ENCODE results near the gene STUB1.

The STUB1 gene

GRCh38 chr16:724188-725040 is 44.2 kb downstream of the STUB1 start:
- no peak for DNase-seq (ENCODE audit: low read depth in 2 of 2)

- DNase-seq (ENCODE audit: low read depth in 2 of 2) = no peak
Observed at GRCh38 chr16:725041-725376, 44.8 kb downstream of the STUB1 start.

GRCh38 chr16:725463-726187 is 45.4 kb downstream of the STUB1 start:
- DNase-seq (ENCODE audit: low read depth in 2 of 2) = no peak

GRCh38 chr16:726188-726437 is 45.9 kb downstream of the STUB1 start:
- no peak for DNase-seq (ENCODE audit: low read depth in 2 of 2)

- no peak for DNase-seq (ENCODE audit: low read depth in 2 of 2)
Observed at GRCh38 chr16:726438-727290, 46.5 kb downstream of the STUB1 start, which contains the start of the genes CCDC78 and HAGHL. Gene CCDC78 (minus strand): TSS chr16:726443. CDS start chr16:726367, 76 bp downstream. Gene HAGHL (plus strand): TSS chr16:727106. CDS start chr16:727510, 404 bp downstream.

GRCh38 chr16:727291-727977 is 47.2 kb downstream of the STUB1 start:
- no peak for DNase-seq (ENCODE audit: low read depth in 2 of 2)

GRCh38 chr16:728131-728889 is 48.1 kb downstream of the STUB1 start:
- peak in 1 of 2 donors; percentile 50 for DNase-seq (ENCODE audit: low read depth in 2 of 2)

GRCh38 chr16:728890-729744 is 48.9 kb downstream of the STUB1 start:
- DNase-seq (ENCODE audit: low read depth in 2 of 2) = no peak

- no peak for DNase-seq (ENCODE audit: low read depth in 2 of 2)
Observed at GRCh38 chr16:729768-730665, 49.8 kb downstream of the STUB1 start.

- DNase-seq (ENCODE audit: low read depth in 2 of 2) = no peak
Observed at GRCh38 chr16:730666-731509, 50.7 kb downstream of the STUB1 start.

GRCh38 chr16:732332-732731 is 52.1 kb downstream of the STUB1 start:
- DNase-seq (ENCODE audit: low read depth in 2 of 2) = no peak
